SK-N-SH (cell line): ENCODE measurements around the gene VMP1. TPM values are rescaled to one million over a fixed set of nuclear protein-coding genes. Genes with fewer than 3 reads are reported as not detected.
A peak's percentile ranks its signal among the peaks of the same experiment; 100 is the strongest.

Experiments used
- CTCF ChIA-PET: fragments of 300-600, 350-600 bp; formaldehyde crosslinking; extraction: SDS; loops from one replicate; lab custom pipeline; 2021; lab: Yijun Ruan, JAX
- POLR2A ChIA-PET: fragments of 350-600 bp; sonication (Branson Sonifier 250); formaldehyde crosslinking; extraction: SDS; loops from one replicate; lab custom pipeline; 2020; ENCODE audit warnings: antibody characterized with exemption, inconsistent platforms; lab: Yijun Ruan, JAX
- DNase-seq: peaks from one replicate; pipeline ENCODE4 v3.0.0; 2012
- H2AFZ ChIP-seq: fragments of 200-600 bp; sonication (generic); 2 replicates; pipeline ENCODE4 v1.8.1; 2016; ENCODE audit warnings: antibody characterized with exemption, mild to moderate bottlenecking, low read depth
- H3F3A ChIP-seq: fragments of 200-600 bp; sonication (generic); replicated peaks from 2 replicates; pipeline ENCODE3; 2016; ENCODE audit warnings: antibody characterized with exemption, mild to moderate bottlenecking; ENCODE audit not compliant: insufficient read depth
- H3K27ac ChIP-seq, 2 experiments: fragments of 200-500 bp in 1 of 2; fragments of 200-600 bp in 1 of 2; sonication (Bioruptor generic) in 1 of 2; sonication (generic), shearing (Covaris generic) in 1 of 2; 2 replicates each; pipeline versions ENCODE4 v1.5.1 to v1.6.1; 2014 to 2016; ENCODE audit warnings: low read depth in 2 of 2, inconsistent platforms in 1 of 2, low read length in 1 of 2, mild to moderate bottlenecking in 1 of 2, mixed read lengths in 1 of 2
- H3K27me3 ChIP-seq: fragments of 200-600 bp; sonication (generic), shearing (Covaris generic); 2 replicates; pipeline ENCODE4 v1.6.1; 2016; ENCODE audit warnings: mixed run types; ENCODE audit not compliant: insufficient read depth
- H3K36me3 ChIP-seq, 2 experiments: fragments of 200-500 bp in 1 of 2; fragments of 200-600 bp in 1 of 2; sonication (Bioruptor generic) in 1 of 2; sonication (generic) in 1 of 2; replicated peaks in 1 of 2; 2 replicates each; pipeline versions ENCODE3 to v1.5.1; 2014 to 2016; ENCODE audit warnings: low read length in 1 of 2, mild to moderate bottlenecking in 1 of 2; ENCODE audit not compliant: insufficient read depth in 2 of 2, control insufficient read depth in 1 of 2
- H3K4me1 ChIP-seq, 2 experiments: fragments of 200-500 bp in 1 of 2; fragments of 200-600 bp in 1 of 2; sonication (Bioruptor generic) in 1 of 2; sonication (generic), shearing (Covaris generic) in 1 of 2; 2 replicates each; pipeline versions ENCODE4 v1.5.1 to v1.6.1; 2014 to 2016; ENCODE audit warnings: low read depth in 1 of 2, low read length in 1 of 2, mixed run types in 1 of 2; ENCODE audit not compliant: insufficient read depth in 2 of 2, control insufficient read depth in 1 of 2
- H3K4me2 ChIP-seq: fragments of 200-600 bp; sonication (generic), shearing (Covaris generic); 2 replicates; pipeline ENCODE4 v1.6.1; 2017; ENCODE audit warnings: mixed run types
- H3K4me3 ChIP-seq, 2 experiments: fragments of 200-500 bp in 1 of 2; fragments of 200-600 bp in 1 of 2; sonication (Bioruptor generic) in 1 of 2; sonication (generic), shearing (Covaris generic) in 1 of 2; 2 replicates each; pipeline versions ENCODE4 v1.5.1 to v1.8.1; 2014 to 2016; ENCODE audit warnings: low read depth in 2 of 2, inconsistent platforms in 1 of 2, low read length in 1 of 2, mild to moderate bottlenecking in 1 of 2, mixed read lengths in 1 of 2, moderate library complexity in 1 of 2
- H3K79me2 ChIP-seq: fragments of 200-600 bp; sonication (generic); 2 replicates; pipeline ENCODE4 v1.8.1; 2017; ENCODE audit warnings: mild to moderate bottlenecking; ENCODE audit not compliant: insufficient read depth
- H3K9ac ChIP-seq: fragments of 200-600 bp; sonication (generic); 2 replicates; pipeline ENCODE4 v1.6.1; 2017; ENCODE audit warnings: mixed run types
- H3K9me2 ChIP-seq: fragments of 200-600 bp; sonication (generic); 2 replicates; pipeline ENCODE4 v1.6.1; 2017; ENCODE audit warnings: mixed run types
- H3K9me3 ChIP-seq: fragments of 200-600 bp; sonication (generic); 2 replicates; pipeline ENCODE4 v1.6.1; 2017; ENCODE audit warnings: mixed run types, mild to moderate bottlenecking, moderate library complexity
- H4K20me1 ChIP-seq: fragments of 200-600 bp; sonication (generic); 2 replicates; pipeline ENCODE4 v1.6.1; 2017; ENCODE audit warnings: mild to moderate bottlenecking, mixed run types; ENCODE audit not compliant: insufficient read depth
- CHD2 ChIP-seq: fragments of 150-350 bp; IDR thresholded peaks from 2 replicates; pipeline ENCODE4 v1.6.1; 2018; ENCODE audit warnings: low read length; ENCODE audit not compliant: partially characterized antibody
- CTCF ChIP-seq: fragments of 200-600 bp; sonication (generic); IDR thresholded peaks from 2 replicates; pipeline ENCODE4 v1.6.1; 2017; ENCODE audit warnings: antibody characterized with exemption, mild to moderate bottlenecking, moderate library complexity
- EZH2phosphoT487 ChIP-seq: fragments of 200-600 bp; sonication (generic); IDR thresholded peaks from 2 replicates; pipeline ENCODE4 v1.6.1; 2017; ENCODE audit warnings: low read depth, mixed run types, mild to moderate bottlenecking, antibody characterized with exemption, moderate library complexity, borderline replicate concordance
- GABPA ChIP-seq: IDR thresholded peaks from 2 replicates; pipeline ENCODE4 v1.4.0; 2012; ENCODE audit warnings: low read depth, mild to moderate bottlenecking
- GATA2 ChIP-seq: sonication (generic); formaldehyde crosslinking; IDR thresholded peaks from 2 replicates; pipeline ENCODE4 v1.5.0; 2020; ENCODE audit warnings: mild to moderate bottlenecking, missing genetic modification reagents
- IRF3 ChIP-seq: fragments of 150-350 bp; IDR thresholded peaks from 2 replicates; pipeline ENCODE4 v1.6.1; 2016; ENCODE audit warnings: mild to moderate bottlenecking, low read depth, low read length
- MAX ChIP-seq: IDR thresholded peaks from 2 replicates; pipeline ENCODE4 v1.4.0; 2012; ENCODE audit warnings: low read depth
- MEF2A ChIP-seq: IDR thresholded peaks from 2 replicates; pipeline ENCODE4 v1.4.0; 2012; ENCODE audit warnings: low read depth, borderline replicate concordance
- MXI1 ChIP-seq: IDR thresholded peaks from 2 replicates; pipeline ENCODE4 v1.6.1; 2012; ENCODE audit warnings: mild to moderate bottlenecking, low read depth, low read length, improper control_type of control experiment
- PBX3 ChIP-seq: IDR thresholded peaks from 2 replicates; pipeline ENCODE4; 2012
- POLR2AphosphoS5 ChIP-seq: IDR thresholded peaks from 2 replicates; pipeline ENCODE4 v1.6.1; 2012; ENCODE audit warnings: low read depth, low read length
- RAD21 ChIP-seq: IDR thresholded peaks from 2 replicates; pipeline ENCODE4 v1.6.1; 2012; ENCODE audit warnings: mild to moderate bottlenecking, low read length
- RFX5 ChIP-seq: IDR thresholded peaks from 2 replicates; pipeline ENCODE4 v1.6.1; 2012; ENCODE audit warnings: mild to moderate bottlenecking, improper control_type of control experiment, low read length
- SIN3A ChIP-seq: IDR thresholded peaks from 2 replicates; pipeline ENCODE4 v1.6.1; 2012; ENCODE audit warnings: low read depth, mild to moderate bottlenecking, low read length, moderate library complexity, borderline replicate concordance
- TEAD4 ChIP-seq: IDR thresholded peaks from 2 replicates; pipeline ENCODE4 v1.4.0; 2012; ENCODE audit warnings: mild to moderate bottlenecking, borderline replicate concordance; ENCODE audit not compliant: insufficient read depth
- ZBTB33 ChIP-seq: IDR thresholded peaks from 2 replicates; pipeline ENCODE4 v1.4.0; 2012; ENCODE audit warnings: low read depth, borderline replicate concordance
- WGBS: methylation state at CpG from one replicate; pipeline ENCODE4 v1.1.6; 2017; ENCODE audit warnings: low lambda C conversion rate; 5-methylcytosine and 5-hydroxymethylcytosine counted together
- polyA plus RNA-seq, 3 experiments: library from polyadenylated mRNA; depleted of rRNA; stranded (reverse); fragments of >200 nt; gene quantifications; 2 replicates each; pipeline ENCODE4 v1.2.3, GENCODE V29; 2012

VMP1 gene
- polyA plus RNA-seq, 1 of the 3 experiments (the other 2 are of a cell fraction) = 169 TPM

- no peak overlapping the region for H3K4me3 ChIP-seq
- H3K4me1 ChIP-seq = peaks cover 3 to 9% of the 10 kb centered on the region in 2 experiments
- H3K9me2 ChIP-seq = no peaks in the 10 kb centered on the region
- peak overlapping the region in 1 of 2 experiments; percentile 31; a peak in 2 of 4 replicates for H3K27ac ChIP-seq
- peaks cover 41% of the 10 kb centered on the region for H3F3A ChIP-seq
- no peak overlapping the region for H3K9ac ChIP-seq
- no peaks in the 10 kb centered on the region for H3K9me3 ChIP-seq
- no peak for DNase-seq
- H3K4me2 ChIP-seq = no peak overlapping the region
- H3K79me2 ChIP-seq = peaks cover 85% of the 10 kb centered on the region
- H3K27me3 ChIP-seq = no peaks in the 10 kb centered on the region
- no peak overlapping the region for H2AFZ ChIP-seq
- peaks cover 99 to 100% of the 10 kb centered on the region in 2 experiments for H3K36me3 ChIP-seq
- POLR2A ChIA-PET = interaction anchor here (0.8 kb wide), 1 partner anchor 57 kb away, joined by 3 read pairs; the partner anchor contains the start of gene CLTC
- H4K20me1 ChIP-seq = peaks cover 8% of the 10 kb centered on the region
- TF ChIP-seq CHD2 (peak; percentile 10), SIN3A (no peak)
- CTCF ChIA-PET = interaction anchor here (1.1 kb wide), 1 partner anchor 10 kb away, joined by 4 read pairs; no protein-coding TSS in a partner anchor
- WGBS = 95% methylated on average over 7 of the region's 7 CpGs
These were observed 30.7 kb upstream of the VMP1 start for GRCh38 chr17:59676716-59677115.

- no peak for DNase-seq
- peaks cover 100% of the 10 kb centered on the region in 2 experiments for H3K36me3 ChIP-seq
- peaks cover 3 to 8% of the 10 kb centered on the region in 2 experiments for H3K4me1 ChIP-seq
- peaks cover 58% of the 10 kb centered on the region for H3F3A ChIP-seq
- WGBS = 49% methylated on average over 2 of the region's 2 CpGs
- H3K9me2 ChIP-seq = no peaks in the 10 kb centered on the region
- H2AFZ ChIP-seq = no peak overlapping the region
- ChIA-PET CTCF (interaction anchor here (0.7 kb wide), 1 partner anchor 9 kb away, joined by 3 read pairs; no protein-coding TSS in a partner anchor), POLR2A (interaction anchor here (1.7 kb wide), 1 partner anchor 8 kb away, joined by 3 read pairs; no protein-coding TSS in a partner anchor)
- H3K27ac ChIP-seq = peak overlapping the region in 1 of 2 experiments; percentile 3; a peak in 1 of 4 replicates
- peaks cover 85% of the 10 kb centered on the region for H3K79me2 ChIP-seq
- no peaks in the 10 kb centered on the region for H4K20me1 ChIP-seq
- H3K27me3 ChIP-seq = no peaks in the 10 kb centered on the region
- TF ChIP-seq RFX5 = no peak
- TF ChIP-seq PBX3 = no peak
- no peak for TF ChIP-seq POLR2AphosphoS5
- TF ChIP-seq EZH2phosphoT487 = no peak
- TF ChIP-seq IRF3 = no peak
- TF ChIP-seq SIN3A = no peak
- TF ChIP-seq MEF2A = no peak
- no peak for TF ChIP-seq TEAD4
- no peak for TF ChIP-seq ZBTB33
- TF ChIP-seq RAD21 = no peak
- TF ChIP-seq CTCF = no peak
- TF ChIP-seq MXI1 = no peak
- TF ChIP-seq MAX = no peak
- TF ChIP-seq GATA2 = no peak
- TF ChIP-seq GABPA = no peak
- TF ChIP-seq, all 33 proteins: peak for 0
- Histone ChIP-seq H3K4me3 (no peak overlapping the region), H3K4me2 (no peak overlapping the region), H3K9me3 (no peaks in the 10 kb centered on the region), H3K9ac (no peak overlapping the region)
These were observed 28.5 kb upstream of the VMP1 start for GRCh38 chr17:59678918-59679317.
